GM12874 (cell line): ENCODE data around the gene AP1S3.

Experiments used
- TF ChIP-seq, protein P1 (sequence below): IDR thresholded peaks from 2 replicates; pipeline ENCODE4 v1.5.1; 2011; ENCODE audit warnings: low read depth, mild to moderate bottlenecking, control low read depth, low read length, moderate library complexity; ENCODE audit not compliant: insufficient read depth

AP1S3 gene

DNA sequence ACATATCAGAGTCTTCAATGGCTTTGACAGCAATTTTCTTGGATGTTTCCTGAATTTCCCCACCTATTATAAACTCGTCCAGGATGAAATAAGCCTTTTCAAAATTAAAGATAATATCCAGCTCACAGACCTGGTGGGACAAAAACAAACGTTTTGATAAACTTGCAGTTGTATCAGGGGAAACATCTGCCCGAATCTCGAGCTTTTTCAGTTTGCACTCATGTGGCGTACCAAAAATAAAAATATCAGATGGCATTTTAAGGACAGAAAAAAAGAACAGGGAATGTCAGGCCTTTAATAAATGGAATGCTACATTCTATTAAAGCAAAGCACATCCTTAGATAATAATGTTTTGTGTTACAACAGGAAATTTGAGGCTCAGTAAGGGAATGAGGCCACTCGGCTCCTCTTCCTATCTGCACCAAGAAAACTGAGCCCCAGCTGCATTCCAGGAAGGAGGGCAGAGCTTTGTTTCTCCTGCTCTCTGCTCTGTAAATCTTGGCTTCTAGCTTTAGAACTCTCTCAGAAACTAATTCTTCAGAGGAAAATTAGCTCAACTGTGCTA lies 72.1 kb downstream of the AP1S3 start:
- TF ChIP-seq, protein P1, sequence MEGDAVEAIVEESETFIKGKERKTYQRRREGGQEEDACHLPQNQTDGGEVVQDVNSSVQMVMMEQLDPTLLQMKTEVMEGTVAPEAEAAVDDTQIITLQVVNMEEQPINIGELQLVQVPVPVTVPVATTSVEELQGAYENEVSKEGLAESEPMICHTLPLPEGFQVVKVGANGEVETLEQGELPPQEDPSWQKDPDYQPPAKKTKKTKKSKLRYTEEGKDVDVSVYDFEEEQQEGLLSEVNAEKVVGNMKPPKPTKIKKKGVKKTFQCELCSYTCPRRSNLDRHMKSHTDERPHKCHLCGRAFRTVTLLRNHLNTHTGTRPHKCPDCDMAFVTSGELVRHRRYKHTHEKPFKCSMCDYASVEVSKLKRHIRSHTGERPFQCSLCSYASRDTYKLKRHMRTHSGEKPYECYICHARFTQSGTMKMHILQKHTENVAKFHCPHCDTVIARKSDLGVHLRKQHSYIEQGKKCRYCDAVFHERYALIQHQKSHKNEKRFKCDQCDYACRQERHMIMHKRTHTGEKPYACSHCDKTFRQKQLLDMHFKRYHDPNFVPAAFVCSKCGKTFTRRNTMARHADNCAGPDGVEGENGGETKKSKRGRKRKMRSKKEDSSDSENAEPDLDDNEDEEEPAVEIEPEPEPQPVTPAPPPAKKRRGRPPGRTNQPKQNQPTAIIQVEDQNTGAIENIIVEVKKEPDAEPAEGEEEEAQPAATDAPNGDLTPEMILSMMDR: no peak

DNA sequence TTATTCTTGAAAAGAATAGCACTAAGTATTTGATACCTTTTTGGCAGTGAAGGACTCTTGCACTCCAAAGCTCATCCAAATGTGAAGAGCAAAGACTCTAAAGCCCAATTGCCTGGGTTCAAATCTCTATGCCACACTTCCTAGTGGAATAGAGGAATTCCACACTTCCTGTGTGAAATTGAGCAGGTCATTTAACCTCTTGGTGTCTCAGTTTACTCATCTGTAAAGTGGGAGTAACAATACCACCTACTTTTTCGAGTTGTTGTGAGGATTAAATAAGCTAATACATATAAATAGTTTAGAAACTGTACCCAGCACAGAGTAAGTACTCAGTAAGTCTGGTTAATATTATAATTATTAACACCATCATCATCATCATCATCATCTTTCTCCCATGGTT lies 72.6 kb downstream of the AP1S3 start:
- TF ChIP-seq, protein P1: no peak

DNA sequence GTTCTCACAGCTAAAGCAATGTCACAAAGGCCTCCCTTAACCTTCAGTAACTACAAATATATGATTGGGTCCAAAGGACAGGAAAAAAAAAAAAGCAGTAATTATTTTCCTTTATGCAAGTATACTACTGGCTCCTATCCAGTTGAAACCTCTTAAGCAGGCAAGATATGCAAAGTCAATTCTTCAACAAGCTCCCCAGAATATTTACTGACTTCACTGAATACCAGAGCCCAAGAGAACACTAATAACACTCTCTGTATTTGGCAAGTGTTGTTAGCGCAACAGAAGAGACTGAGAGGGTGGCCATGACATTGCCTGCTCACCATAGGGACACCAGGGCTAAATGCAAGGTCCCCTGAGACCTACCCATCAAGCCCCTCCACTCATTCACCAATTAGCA lies 74.5 kb downstream of the AP1S3 start:
- TF ChIP-seq, protein P1: no peak

DNA sequence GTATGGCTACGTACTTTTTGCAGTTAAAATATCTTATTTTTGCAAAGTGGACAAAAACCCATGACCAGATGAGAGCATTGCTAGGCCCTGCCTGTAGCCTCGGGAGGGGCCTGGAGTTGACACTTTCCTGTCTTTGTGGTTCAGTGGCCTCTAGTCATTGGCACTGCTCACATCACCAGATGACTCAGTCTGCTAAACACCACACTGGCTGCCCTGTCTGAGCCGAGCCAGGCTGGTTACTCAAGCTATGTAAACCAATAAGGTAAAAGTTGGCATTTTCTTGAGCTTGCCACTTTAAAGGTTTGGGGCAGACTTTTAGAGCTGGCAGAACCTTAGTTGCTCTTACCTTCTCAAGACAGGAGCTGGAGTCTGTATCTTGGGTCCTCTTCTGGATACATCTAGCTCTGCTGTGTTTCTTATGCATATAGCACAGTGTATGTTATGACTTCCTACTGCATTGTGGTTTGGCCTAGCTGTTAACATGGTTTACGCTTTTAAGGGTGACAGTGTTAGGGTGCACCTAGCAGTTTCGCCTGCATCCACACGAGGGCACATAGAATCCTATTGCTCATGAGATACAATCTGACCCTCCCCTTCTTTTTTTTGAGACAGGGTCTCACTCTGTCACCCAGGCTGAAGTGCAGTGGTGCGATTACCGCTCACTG lies 76.4 kb downstream of the AP1S3 start:
- TF ChIP-seq, protein P1: 0 out of 2 replicates have a peak, but pooled peaks have one; percentile 28

DNA sequence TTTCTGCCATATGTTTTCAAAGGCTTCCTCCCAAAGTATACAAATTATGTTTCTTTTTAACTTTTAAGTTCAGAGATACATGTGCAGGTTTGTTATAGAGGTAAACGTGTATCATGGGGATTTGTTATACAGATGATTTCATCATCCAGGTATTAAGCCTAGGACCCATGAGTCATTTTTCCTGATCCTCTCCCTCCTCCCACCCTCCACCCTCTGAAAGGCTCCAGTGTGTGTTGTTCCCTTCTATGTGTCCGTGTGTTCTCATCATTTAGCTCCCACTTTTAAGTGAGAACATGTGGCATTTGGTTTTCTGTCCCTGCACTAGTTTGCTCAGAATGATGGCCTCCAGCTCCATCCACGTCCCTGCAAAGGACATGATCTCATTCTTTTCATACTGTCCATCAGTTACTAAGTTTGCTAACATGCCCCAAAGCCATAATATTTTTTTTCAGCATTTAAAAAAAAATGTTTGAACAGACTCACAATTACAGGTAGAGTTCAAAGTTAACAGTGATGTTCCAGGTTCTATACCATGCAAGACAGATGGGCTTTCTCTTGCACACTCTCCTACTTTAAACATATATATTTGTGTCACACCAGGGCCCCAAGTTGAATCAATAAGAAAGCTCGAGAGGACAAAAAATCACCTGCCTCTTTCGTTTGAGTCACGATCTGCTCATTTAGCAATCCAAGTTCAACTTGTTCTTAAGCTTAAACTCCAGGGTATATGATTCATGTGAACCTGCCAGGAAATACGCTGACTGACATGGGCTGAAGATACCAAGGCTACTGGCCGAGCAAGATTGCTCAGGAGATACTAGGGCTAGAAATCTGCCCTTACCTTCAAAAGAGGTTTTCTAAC lies 77.6 kb downstream of the AP1S3 start:
- TF ChIP-seq, protein P1: no peak

DNA sequence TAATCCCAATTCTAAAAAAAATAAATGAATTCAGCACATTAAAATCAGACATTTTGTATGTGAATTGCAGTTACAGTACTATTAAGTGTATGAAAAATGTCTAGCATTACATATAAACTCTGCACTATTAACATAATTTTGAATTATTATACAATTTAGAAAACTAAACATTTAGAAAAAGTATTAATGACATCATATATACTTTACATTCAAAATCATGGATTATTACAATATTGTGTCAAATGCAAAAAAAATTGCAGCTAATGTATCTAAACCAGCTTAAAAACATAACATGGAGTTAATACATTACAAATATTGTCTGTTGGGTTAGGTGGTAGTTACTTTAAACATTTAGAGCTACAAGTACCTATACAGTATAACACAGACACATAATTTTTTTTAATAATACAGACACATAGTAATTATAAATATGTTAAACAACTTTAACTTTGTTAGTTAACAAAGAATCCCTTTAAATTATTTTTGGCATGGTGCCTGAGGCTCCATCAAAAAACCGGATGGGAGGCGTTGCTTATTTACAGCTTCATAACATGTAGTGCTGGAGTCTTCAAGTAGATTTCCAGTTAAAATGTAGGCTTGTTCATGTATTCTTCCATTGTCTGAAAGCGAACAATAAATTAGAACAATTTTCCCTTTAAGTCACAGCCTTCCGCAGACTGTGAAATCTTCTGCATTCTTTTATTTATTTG lies 79.1 kb downstream of the AP1S3 start:
- TF ChIP-seq, protein P1: no peak

DNA sequence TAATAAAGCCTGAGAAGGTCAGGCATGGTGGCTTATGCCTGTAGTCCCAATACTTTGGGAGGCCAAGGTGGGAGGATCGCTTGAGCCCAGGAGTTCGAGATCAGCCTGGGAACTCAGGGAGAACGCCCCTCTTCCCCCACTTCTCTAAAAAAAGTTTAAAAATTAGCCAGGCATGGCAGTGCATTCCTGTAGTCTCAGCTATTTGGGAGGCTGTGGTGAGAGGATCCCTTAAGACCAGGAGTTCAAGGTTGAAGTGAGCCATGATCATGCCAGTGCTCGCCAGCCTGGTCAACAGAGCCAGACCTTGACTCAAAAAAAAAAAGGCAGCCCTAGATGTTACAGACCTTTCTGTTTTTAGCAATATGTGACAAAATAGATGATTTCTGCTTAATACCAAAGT lies 83.4 kb downstream of the AP1S3 start:
- TF ChIP-seq, protein P1: no peak
